ENCODE results near the gene NPL.
A peak's percentile ranks its signal among the peaks of the same experiment; 100 is the strongest.

The NPL gene

DNA sequence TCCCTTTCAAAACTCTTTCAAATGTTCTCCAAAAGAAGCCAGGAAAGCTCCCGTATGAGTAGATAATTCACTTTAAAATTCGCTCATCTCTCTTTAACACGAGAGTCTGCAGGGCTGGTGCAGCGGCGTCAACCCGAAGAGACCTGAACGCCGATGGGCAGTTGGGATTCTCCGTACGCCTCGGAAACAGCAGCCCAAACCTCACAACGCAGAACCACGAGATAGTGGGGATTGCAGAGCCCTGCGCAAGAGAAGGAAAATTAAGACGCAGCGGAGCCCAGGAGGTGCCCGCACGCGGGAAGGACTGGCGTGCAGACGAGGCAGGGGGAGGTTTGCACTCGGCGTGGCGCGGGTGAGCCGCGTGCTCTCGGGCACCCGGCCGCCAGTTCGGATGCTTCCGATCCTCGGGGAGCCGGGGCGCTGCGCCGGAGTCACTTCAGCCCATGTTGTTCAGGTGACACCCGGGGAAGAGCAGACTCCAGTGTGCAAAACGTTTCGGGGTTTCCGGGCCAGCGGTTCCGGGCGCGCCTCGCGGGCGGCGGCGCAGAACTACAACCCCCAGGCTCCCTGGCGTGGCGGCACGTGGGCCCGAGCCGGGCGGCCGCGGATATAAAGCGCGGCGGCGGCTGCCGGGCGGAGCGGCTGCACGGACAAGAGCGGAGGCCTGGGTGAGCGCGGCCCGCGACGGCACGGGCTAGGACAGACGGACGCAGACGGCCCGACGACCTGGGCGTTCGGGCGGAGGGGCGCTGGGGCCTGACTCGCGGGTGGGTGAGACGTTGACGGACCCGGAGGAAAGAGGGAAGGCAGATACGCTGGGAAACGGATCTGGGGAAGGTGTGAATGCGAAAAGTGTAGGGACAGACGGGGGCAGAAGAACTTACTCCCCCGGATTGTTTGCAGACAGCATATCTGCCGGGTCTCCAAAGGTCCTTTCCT lies at the start of gene NPL:
Gene NPL (plus strand): TSS at position 636 of the 939 bp plus-strand sequence. CDS start 4,599 bp downstream, outside the sequence.
- peak; percentile 90 for DNase-seq (ENCODE audit: low spot score)
- peak; percentile 74 for FAIRE-seq

GRCh38 chr1:182740120-182740519 lies 49.5 kb upstream of the NPL start:
- DNase-seq (ENCODE audit: low spot score): no peak
- FAIRE-seq: no peak

GRCh38 chr1:182742780-182743179 lies 46.8 kb upstream of the NPL start:
- DNase-seq (ENCODE audit: low spot score): no peak
- FAIRE-seq: no peak

DNA sequence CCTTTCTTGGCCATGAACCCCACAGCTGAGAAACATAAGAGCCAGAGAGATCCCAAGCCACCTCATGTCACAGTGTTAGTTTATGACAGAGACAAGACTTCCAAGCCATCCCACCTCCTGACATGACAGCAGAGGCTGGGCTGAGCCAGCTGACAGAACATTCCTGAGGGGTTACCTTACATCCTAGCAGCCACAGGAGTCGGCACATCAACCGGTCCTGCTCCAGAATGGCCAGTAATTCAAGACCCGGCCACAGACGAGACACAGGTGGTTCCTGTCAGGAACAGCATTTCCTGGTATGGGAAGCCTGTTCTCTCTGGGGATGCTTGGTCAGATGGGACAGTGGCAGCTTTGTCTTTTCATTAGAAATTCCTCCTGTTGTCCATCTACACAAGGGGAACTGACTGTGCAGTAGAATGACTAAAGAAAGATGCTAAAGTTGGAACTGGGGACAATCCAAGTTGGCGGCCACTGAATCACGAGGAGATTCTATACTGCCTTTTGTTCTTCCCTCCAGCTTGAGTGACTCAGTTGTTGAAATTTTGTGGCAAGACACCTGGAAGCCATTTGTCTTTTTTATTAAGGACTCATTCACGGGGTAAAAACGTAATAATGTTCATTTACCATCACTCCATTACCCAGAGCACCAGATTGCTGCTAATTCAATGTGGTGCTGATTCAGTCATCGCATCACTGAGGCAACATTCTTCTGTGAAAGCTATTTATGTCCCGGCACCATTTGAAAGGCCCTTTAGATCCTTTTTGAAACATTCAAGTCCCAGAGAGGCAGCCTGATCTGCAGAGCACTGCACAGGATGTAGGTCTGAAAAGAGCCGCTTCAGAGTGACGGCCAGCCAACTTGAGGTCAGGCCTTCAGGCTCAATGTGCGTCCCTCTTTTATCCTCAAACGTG lies 37.2 kb upstream of the NPL start:
- peak; percentile 72 for DNase-seq (ENCODE audit: low spot score)
- FAIRE-seq: peak; percentile 71

DNA sequence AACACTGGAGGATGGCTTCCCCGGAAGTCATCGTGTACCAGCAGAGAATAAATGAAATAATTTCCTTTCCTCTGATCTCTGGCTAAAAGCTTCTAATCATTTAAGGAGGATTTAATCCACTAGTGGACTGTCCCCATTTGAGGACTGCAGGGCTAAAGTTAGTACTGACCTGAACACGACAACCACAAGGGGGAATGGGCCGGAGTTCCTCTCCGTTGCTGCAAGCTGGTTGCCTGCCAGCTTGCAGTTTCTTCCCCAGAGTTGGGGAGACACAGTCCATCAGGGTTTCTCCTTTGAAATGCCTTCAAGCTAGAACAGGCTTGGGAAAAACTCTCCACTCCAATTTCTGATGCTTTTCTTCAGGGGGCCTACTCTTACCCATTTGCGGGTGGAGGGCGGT lies 35.5 kb upstream of the NPL start:
- DNase-seq (ENCODE audit: low spot score) (no peak), FAIRE-seq (no peak)

GRCh38 chr1:182754543-182755314 lies 34.8 kb upstream of the NPL start:
- FAIRE-seq (no peak), DNase-seq (ENCODE audit: low spot score) (no peak)

DNA sequence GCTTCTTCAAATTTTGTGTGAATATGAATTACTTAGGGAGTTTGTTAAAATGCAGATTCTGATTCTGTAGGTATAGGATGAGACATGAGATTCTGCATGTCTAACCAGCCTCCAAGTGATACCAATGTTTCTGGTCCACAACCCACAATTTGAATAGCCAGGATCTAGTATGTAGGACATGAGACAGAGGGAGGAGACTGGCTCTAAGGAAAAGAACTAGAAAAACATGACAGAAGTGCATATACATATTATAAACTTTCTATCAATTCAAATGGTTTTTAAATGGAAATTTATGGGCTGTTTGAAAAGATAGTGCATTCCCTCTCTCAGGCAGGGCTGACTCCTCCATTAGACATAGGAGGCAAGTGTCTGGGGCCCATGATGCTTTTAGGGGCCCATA lies 33.9 kb upstream of the NPL start:
- no peak for DNase-seq (ENCODE audit: low spot score)
- FAIRE-seq: no peak

DNA sequence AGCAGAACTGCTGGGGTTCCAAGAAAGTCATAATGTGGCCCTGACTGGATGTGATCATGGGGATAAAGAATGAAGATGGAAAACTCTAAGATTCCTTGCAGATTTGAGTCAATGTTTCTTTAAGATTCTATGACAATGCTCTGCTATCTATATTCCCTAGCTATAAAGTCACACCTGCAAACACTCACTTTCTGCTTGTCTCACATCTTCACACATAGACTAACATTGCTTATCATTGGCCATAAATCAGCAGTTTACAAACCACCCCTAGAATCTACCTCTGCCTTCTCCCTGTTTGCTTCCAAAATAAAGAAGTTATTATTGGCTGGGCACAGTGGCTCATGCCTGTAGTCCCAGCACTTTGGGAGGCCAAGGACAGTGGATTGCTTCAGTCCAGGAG lies 33.1 kb upstream of the NPL start:
- FAIRE-seq (no peak), DNase-seq (ENCODE audit: low spot score) (no peak)

- no peak for FAIRE-seq
These were observed 27.9 kb upstream of the NPL start for GRCh38 chr1:182761396-182762395.

GRCh38 chr1:182762536-182762935 lies 27.0 kb upstream of the NPL start:
- no peak for FAIRE-seq
- no peak for DNase-seq (ENCODE audit: low spot score)

More at GRCh38 chr1:182761396-182762395, 27.9 kb upstream of the NPL start:
- DNase-seq (ENCODE audit: low spot score): no peak

GRCh38 chr1:182764029-182764727 lies 25.4 kb upstream of the NPL start:
- no peak for FAIRE-seq
- no peak for DNase-seq (ENCODE audit: low spot score)

GRCh38 chr1:182765391-182765790 lies 24.2 kb upstream of the NPL start:
- FAIRE-seq: no peak
- no peak for DNase-seq (ENCODE audit: low spot score)

- FAIRE-seq (no peak), DNase-seq (ENCODE audit: low spot score) (no peak)
These were observed 23.5 kb upstream of the NPL start for GRCh38 chr1:182766050-182766449.

- DNase-seq (ENCODE audit: low spot score) (no peak), FAIRE-seq (no peak)
These were observed 22.5 kb upstream of the NPL start for GRCh38 chr1:182766881-182767645.

GRCh38 chr1:182768963-182769362 lies 20.6 kb upstream of the NPL start:
- DNase-seq (ENCODE audit: low spot score): no peak
- no peak for FAIRE-seq

DNA sequence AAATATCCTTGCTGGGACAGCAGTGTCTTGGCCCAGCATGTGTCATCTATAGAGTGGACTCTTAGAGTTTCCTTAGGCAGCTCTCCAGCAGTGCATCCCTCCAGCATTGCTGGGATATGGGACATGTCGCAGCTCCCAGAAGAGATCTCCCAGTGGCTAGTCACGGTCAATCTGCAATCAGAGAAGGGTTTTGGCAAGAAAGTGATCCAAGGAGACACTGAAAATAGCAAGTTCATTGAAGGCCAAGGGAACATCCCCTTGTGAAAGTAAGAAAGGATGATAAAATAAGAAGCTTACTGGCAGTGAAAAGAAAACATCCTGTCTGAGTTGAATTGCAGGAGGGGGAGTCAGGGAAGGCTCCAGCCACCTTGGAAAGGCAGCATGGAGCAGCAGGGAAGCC lies 19.3 kb upstream of the NPL start:
- no peak for DNase-seq (ENCODE audit: low spot score)
- no peak for FAIRE-seq

- DNase-seq (ENCODE audit: low spot score): no peak
- no peak for FAIRE-seq
These were observed 18.2 kb upstream of the NPL start for GRCh38 chr1:182771187-182771984.

DNA sequence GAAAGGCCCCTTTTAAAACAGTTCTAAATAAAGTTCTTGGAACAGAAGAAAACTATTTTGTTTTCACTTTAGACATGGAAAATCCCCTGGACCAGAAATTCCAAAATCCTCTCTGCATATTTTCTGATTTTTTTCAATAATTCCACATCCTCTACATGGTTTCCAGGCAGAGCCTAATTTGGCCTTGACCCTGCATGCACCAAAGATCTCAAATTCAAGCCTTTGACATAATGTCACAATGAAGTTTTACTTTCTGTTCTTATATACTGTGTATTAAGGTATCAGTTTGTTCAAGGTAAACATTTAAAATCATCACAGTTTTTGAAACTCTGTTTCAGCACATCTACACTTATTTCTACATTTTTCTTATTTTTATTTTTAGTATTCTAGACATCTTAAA lies 12.2 kb upstream of the NPL start:
- DNase-seq (ENCODE audit: low spot score) (no peak), FAIRE-seq (no peak)

Measured in urothelium cell line (cell line).